ENCODE results near the gene MIEN1.
"Not testable (repeated sequence)": the region's sequence is repeated elsewhere in the genome, so short reads cannot be mapped to it uniquely, and the experiment has no call there.

The MIEN1 gene, protein sequence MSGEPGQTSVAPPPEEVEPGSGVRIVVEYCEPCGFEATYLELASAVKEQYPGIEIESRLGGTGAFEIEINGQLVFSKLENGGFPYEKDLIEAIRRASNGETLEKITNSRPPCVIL

DNA sequence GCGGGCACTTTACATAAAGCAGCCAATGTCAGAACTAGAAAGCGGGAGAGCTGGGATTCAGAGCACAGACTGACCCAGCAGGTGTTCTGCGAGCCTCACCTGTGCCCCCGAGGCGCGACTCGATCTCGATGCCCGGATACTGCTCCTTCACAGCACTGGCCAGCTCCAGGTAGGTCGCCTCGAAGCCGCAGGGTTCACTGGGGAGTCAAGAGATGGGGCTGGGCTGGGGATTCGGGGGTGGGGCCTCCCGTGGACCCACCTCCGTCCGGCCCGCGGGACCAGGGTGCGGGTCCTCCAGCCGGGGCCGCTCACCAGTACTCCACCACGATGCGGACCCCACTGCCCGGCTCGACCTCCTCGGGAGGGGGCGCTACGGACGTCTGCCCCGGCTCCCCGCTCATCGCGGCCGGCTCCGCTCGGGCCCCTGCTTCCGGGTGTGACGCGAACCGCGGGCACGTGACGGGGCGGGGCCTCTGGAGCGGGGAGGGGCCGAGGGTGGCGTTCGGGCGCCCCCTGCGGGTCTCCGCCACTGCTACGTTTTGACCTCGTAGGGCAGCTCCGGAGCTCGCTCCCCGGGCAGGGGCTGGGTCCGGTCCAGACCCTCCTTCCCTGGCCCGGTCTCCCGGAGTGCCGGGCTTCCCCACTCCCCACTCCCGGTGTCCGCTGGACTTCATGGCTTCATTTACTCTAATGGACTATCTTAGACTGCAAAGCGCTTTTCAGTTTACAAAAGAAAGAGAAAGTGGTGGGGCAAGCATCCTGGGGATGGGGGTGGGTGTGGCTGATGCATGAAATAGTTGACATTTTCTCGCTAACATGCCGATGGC is at the start of gene MIEN1:
Gene MIEN1, minus strand, starts transcription at position 438 of the 827 bp plus-strand sequence. Its CDS starts 37 bp downstream, at position 401.
- DNase-seq (ENCODE audit: low read depth in 3 of 3), result peak; percentile 90 to 97 (median 91)

DNA sequence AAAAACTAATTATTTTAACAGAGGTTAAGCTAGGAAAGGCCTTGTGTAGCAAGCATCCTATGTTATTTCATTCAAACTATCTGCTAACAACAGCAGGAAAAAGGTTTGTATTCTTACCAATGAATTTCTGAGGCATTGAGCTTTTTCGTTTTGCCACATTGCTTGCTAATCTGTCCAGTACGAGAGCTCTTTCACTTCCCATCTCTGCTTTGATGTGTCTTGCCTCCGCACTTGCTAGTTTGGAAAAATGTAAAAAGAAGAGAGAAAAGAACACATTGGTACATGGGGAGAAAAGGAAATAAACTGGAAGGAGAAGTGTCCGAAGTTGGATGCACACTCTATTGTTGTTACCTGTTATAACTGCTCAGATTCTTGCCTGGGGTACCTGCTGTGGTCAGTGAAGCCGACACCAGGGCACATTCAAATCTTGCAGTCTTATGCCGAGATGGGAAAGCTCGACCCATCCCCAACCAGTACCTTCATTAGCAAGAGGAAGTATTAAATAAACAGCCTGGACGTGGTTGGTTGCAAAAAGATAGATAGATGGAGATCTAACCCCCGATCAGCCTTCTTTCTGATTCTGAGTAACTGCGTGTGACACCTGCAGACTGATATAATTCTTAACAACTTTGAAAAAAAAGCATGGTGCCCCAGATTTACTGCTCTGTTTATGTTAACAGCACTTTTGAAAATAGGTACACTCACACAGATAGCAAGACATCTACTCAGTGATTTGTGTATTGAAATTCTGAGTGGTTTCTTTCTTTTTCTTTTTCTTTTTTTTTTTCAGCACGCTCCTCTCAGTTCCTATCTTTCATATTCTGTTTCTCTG is 47.4 kb upstream of the MIEN1 start:
- no peak for DNase-seq (ENCODE audit: low read depth in 3 of 3)

DNA sequence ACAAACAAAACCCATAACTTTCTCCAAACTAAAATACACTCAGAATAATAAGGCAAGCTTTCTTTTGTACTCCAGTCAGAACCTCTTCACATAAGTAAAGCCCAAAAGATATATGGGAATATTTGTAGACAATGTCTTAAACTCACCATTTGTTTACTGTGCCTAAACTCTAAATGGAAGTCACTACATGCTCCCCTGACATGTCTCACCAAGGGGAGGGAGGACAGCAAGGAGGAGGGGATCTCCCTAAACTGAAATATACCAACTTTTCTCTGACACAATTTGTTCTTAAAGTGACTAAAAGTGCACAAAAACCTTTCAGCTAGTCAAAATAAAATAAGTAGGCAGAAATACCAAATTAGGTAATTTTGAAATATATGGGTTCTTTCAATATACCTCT is 45.9 kb upstream of the MIEN1 start:
- no peak for DNase-seq (ENCODE audit: low read depth in 3 of 3)

DNA sequence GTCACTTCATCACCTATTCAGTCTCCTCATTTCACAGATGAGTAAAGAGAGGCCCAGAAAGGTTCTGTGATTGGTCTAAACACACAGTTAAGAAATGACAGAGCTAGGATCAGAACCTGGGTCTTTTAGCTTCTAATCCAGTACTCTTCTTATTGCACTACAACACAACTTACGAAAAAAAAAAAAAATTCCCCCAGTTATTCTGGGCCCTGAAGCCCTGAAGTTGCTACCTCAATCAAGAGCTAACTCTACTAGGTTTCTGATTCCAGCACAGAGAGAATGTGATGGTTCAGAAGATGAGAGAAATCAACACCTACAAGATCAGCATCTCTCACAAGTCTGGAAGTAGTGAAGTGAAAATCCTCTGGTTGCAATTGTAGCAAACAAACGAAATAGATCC is 44.7 kb upstream of the MIEN1 start:
- no peak for DNase-seq (ENCODE audit: low read depth in 3 of 3)

DNA sequence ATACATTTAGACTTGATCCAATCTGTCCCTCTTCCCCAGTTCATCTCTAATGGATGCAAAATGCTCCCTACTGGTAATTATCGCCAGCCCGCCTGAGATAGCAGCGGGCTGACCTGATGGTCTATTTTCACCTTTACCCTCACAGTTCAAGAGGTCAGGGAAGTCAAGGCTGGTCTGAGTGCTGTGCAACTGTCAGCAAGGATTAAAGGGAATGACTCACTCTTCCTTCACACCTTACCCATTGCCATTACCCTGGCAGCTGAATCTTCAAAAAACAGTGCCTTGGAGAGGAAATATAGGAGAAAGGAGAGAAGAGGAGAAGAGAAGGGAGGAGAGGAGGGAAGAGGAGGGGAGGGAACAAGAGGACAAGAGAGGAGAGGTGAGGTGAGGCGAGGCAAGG is 43.7 kb upstream of the MIEN1 start:
- no peak for DNase-seq (ENCODE audit: low read depth in 3 of 3)

DNA sequence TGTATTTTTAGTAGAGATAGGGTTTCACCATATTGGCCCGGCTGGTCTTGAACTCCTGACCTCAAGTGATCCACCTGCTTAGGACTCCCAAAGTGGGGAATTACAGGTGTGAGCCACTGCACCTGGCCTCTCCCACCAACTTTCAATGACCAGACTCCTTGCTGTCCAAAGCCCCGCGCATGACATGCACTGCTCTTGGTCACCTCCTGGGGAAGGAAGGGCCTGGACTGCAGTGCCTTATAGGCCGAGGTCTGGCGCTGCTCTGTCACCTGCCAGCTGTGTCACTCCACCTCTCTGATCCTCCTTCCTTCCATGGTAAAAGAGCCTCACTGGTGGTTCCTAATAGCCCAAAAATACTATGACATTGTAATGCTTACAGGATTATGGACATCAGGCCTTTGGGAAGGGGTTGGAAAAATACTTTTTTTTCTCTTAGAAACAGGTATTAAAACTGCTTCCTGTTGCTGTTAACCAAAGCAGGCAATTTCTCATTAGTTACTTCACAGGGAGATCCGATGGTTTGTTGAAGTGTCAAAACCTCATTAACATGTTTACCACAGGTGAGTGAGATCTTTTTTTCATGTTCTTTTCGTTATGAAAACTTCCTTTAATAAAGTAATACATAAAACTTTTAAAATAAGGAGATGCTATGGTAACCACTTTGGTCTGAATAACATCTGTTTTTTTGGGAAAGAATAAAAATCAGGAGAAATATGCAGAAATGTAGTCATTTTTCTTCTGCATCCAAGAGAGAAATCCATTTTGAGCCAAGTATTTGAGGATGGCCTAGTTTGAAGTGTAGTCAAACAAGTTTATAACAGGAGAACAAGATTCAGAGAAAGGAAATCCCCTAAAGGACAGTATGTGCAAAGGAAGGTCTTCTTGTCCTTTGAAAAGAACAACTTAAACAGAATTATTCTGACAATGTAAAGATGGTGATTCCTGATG is 42.9 kb upstream of the MIEN1 start:
- DNase-seq (ENCODE audit: low read depth in 3 of 3), result no peak

DNA sequence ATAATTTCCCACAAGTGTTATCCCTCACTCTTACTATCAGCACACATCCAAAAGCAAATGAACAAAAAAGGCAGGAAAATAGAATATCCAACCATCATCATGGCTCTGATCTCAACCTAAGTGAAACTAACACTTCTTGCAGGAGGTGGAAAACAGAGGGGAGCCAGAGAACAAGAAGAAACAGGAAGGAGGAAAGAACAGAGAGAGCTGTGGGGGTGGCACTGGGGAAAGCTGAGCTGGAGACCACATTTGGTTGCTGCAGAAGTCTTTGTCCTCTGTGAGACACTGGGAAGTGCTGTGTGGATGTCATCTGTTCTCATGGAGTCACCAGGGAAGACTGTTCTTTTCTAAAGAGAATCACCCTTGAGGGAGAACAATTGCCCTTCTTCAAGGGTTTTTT is 42.1 kb upstream of the MIEN1 start:
- no peak for DNase-seq (ENCODE audit: low read depth in 3 of 3)

DNA sequence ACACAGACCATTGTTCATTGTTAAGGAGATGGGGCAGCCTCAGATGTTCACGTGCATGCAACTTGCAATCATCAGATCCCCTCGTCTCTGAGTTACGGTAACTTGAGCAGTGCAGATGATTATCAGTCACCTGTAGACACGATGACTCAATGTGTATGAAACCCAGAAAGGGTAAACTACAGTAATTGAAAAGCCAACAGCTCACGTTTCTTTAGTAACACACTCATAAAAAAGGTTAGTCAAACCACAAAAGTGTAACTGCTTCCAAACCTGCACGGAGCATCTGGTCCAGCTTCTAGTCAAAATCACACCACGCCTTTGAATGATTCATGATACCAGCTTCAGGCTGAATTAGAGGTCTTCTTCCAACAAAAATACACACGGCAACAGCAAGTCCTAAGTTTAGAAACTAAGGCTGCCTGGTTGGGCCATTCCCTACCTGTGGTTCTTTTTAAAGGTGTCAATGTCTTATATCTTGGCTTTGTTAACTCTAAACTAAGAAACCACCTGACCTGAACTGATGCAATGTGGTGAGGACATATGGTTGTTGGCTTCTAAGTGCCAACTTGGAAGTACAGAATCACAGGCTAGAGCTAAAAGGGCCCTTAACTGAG is 39.7 kb upstream of the MIEN1 start:
- peak in 2 of 3 experiments; percentile 26 to 56 for DNase-seq (ENCODE audit: low read depth in 3 of 3)

DNA sequence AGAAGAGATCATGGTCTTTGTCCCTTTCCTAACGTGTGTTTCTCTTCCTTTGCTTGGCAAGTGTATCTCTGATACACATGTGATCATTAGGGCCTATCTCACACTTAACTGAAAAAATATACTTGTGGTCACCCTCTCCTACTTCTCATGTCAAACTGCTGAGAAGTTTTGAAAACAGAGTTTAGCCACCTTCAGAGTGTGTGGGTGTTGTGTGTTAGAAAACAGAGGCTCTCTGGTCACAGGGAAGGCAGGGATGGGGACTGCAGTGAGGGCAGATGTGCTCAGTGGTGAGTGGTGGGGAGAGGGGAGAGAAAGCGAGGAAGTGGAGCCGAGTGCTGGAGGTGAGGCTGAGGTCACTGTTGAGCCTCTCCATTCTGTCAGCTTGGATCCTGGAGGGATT is 36.8 kb upstream of the MIEN1 start:
- DNase-seq (ENCODE audit: low read depth in 3 of 3), result no peak

DNA sequence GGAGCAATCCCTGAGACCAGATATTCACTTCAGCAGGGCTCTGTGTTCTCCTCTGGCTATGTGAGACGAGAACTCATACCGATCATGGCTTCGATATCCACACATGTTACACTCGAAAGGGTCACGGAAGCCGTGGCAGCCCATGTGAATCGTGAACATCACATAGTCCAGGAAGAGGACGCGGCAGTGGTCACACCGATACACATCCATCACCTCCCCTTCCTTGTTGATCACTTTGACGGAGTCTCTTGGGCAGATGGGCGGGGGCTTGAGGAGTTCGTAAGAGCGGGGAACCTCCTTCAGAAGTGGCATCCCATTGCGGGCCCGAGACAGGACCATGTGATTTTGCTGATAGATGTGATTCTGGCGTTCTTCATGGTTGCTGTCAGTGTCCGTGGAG is 35.4 kb upstream of the MIEN1 start:
- no peak for DNase-seq (ENCODE audit: low read depth in 3 of 3)

DNA sequence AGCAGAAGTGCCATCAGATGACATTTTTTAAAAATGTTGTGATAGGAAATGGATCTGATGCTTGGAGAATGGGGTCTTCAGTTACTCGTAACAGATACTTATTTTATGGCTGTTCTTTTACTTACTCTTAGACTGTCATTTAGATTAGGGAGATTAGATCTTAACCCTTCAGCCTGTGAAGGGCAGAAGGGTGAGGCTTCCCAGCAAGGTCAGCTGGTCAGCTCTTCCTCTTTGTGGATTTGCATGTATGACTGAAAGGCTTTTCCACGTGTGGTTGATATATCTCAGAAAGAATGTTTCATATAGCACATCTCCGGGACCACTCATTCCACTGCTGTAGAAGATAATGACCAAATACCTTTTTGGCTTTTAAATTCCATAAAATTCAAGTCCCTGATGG is 34.8 kb upstream of the MIEN1 start:
- DNase-seq (ENCODE audit: low read depth in 3 of 3), result no peak

DNA sequence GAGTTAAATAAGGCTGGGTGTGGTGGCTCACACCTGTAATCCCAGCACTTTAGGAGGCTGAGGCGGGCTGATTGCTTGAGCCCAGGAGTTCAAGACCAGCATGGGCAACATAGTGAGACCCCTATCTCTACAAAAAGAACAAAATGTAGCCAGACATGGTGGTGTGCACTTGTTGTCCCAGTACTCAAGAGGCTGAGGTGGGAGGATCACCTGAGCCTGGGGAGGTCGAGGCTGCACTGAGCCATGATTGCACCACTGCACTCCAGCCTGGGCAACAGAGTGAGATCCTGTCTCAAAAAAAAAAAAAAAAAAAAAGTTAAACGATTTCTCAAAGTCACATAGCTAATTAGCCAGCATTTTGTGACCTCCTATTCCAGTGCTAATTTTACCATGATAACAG is 33.8 kb upstream of the MIEN1 start:
- not testable (repeated sequence) for DNase-seq (ENCODE audit: low read depth in 3 of 3)

DNA sequence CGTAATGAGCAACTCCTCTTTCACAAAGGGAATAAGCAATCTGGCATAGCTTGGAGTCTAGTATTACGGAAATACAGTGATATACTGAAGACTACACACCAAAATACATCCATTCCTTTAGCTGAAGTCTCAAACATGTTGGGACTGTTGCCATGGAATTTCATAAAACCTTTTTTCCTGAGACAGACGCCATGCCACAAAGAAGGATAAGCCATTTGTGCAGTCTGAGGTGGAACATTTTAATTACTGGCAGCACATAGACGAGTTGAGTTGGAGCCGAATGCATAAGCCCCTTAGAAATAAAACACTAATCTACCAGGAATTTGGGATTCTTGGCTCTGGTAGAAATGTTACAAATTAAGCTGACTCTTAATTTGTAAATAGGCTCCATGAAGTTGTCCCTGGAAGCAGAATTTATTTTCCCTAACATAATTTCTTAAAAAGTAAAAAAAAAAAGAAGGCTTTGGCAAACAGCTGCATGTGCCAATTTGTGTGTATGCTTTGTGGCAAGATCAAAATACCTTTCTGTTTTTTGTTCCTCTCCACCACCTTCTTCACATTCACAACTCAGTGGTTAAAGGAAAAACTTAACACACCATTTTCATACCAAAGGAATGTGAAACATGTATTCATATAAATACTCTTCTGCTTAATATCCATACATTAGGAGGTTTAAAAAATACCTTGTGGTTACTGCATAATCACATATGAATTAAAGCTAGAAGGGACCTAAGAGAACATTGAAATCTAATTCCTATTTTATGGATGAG is 32.9 kb upstream of the MIEN1 start:
- DNase-seq (ENCODE audit: low read depth in 3 of 3), result no peak

DNA sequence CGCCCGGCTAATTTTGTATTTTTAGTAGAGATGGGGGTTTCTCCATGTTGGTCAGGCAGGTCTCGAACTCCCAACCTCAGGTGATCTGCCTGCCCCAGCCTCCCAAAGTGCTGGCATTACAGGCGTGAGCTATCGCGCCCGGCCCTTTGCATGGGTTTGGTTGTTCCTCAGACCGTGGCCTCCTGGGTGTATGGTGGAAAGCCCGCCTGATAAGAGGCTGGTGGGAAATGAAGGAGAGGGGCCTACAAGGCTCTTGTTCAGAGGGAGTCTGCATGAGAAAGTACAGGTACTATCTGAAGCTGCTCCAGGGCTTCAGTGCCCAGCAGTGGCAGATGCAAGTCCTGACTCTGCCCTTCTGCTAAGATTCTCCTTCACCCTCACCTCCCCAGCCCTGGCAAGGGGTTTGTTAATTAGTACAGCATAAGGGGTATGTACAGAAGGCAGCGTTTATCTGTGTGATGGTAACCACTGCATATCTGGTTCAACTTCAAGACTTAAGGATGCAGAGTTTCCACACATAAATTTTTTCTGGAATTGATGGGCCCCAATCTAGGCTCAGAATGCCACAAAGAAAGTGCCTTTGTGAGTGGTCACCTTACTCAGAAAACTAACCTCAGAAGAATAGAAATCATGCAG is 31.6 kb upstream of the MIEN1 start:
- no peak for DNase-seq (ENCODE audit: low read depth in 3 of 3)

DNA sequence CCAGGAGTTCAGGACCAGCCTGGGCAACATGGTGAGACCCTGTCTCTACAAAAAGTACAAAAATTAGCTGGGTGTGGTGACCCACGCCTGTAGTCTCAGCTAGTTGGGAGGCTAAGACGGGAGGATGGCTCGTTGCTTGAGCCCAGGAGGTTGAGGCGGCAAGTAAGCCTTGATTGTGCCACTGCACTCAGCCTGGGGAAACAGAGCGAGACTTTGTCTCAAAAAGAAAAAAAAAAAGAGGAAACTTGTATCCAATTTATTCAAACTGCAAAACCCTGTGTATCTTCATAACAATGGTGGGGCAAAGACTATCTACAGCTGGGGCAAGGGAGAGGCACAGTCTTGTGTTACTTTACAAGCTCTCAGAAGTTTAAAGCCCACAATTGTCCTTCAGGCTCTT is 28.9 kb upstream of the MIEN1 start:
- no peak for DNase-seq (ENCODE audit: low read depth in 3 of 3)

DNA sequence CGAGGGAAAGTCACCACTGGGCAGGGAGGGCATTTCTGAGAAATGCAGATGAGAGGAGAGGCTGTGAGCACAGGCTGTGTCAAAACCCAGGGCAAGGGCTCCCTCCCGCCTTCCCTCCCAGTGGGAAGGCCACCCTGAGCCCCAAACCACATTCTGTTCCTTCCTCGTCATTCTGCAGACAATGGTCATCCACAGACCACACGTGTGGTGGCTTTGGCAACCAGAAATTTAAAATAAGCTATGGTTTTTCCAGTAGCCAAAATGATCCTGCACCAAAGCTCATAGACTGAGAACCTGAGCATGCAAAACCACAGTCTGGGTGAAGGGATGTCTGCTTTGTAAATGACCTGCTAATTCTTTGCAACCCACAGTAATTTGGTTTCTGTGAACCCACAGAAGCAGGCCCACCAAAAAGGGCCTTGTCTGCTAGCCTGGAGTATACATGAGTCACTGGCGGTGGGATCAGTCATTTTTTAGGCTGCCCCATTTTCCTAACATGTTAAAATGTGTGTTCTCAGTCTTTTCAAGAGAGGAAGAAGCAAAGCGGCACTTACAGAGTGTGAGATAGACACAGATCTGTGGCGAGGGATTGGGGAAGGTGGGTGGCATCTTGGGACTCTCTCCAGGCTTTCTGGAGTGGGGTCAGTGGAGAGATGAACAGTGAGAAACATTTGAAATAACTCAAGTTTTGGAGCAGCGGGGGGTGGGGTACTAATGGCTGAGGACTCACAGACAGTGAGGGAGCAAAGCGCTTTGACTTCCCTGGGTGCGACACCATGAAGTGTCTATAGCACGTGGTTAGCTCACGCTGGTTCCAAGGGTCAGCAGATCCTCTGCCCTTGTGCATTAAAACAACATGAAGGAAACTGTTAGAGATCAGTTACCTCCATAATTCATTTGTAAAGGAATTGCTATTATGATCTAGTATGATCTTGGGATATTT is 27.9 kb upstream of the MIEN1 start:
- DNase-seq (ENCODE audit: low read depth in 3 of 3), result peak in 1 of 3 experiments; percentile 32

DNA sequence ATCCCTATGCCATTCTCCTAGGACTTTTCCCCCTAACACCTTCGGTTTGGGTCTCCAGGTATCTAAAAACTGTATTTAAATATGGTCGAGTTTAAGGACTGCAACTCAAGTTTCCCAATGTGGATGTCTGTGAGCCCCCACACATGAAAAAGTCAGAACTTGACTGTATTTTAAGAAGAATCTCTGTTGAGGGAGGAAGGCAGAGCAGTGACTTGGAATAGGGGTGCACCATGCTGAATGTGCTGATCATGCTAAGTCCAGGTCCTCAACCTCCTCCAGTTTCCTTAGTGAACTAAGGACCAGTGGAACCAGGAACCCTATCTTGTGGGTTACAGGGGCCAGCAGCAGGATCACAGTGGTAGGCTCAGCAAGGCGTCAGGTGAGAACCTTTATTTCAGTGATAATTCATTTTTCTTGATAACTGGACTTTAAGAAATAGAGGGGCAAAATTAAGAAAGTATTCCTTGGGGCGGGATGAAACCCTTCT is 26.9 kb upstream of the MIEN1 start:
- no peak for DNase-seq (ENCODE audit: low read depth in 3 of 3)

DNA sequence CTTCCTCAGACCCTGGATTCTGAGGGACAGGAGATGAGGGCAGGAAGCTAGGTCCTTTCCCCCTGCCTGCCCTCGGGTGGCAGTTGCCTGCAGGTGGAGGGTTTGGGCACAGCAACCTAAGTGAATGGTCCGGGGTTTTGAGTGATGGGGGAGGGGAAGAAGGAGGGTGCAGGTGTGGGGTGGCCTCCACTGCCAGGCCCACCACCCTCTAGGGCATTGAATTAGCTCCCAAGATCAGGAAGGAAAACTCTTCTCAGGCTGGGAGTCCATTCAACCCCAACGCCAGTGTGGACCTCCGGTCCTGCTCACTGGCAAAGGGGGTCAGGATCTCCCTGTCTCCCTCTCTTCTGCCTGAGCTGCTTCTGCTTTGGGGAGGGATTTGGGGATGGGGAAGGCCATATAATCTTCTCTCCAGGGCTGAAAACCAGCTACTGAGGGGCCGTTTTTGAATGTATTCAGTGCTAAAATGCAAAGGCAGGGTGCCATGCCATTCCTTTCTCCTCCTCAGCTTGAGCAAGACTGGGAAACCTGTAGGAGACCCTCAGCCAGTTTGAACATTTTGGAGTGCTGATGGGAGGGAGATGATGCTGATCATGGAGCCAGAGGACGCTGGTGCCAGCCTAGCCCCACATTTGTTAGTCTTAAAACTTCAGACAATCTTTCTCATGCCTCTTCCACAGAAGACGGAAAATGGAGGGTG is 26.2 kb upstream of the MIEN1 start:
- no peak for DNase-seq (ENCODE audit: low read depth in 3 of 3)

Data from stimulated activated CD4-positive, alpha-beta T cell treated with anti-CD3 and anti-CD28 coated beads, TNF-alpha, amount 100 ng/mL, for 4 hours (primary cell).